H1 (cell line): ENCODE data around the gene MRPS18B. TPM values are rescaled to one million over a fixed set of nuclear protein-coding genes. Genes with fewer than 3 reads are reported as not detected.
A peak's percentile ranks its signal among the peaks of the same experiment; 100 is the strongest.

Experiments used
- CTCF ChIA-PET: fragments of 300-600 bp; sonication (Branson Sonifier 250); formaldehyde crosslinking; loops from one replicate; lab custom pipeline; 2021; ENCODE audit not compliant: partially characterized antibody; lab: Charles Lee
- POLR2A ChIA-PET: fragments of 300-600 bp; sonication (Branson Sonifier 250); formaldehyde crosslinking; loops from one replicate; lab custom pipeline; 2021; ENCODE audit warnings: inconsistent platforms; ENCODE audit not compliant: partially characterized antibody; lab: Charles Lee
- DNase-seq, 2 experiments: peaks; one replicate each; pipeline versions ENCODE4 v3.0.0 to v3.0.0-alpha.2; 2010 to 2022; ENCODE audit warnings: low spot score in 2 of 2, low read depth in 1 of 2, mixed read lengths in 1 of 2
- FAIRE-seq: peaks from 2 replicates; lab custom pipeline; 2011; peaks lifted over from hg19 to GRCh38; lab: Jason Lieb, UNC
- H2AFZ ChIP-seq: 2 replicates; pipeline ENCODE4 v1.8.1; 2012; ENCODE audit warnings: low read length, inconsistent platforms
- H2AK5ac ChIP-seq: 2 replicates; pipeline ENCODE4 v1.6.1; 2013; ENCODE audit warnings: low read depth, low read length
- H2BK120ac ChIP-seq: replicated peaks from 2 replicates; pipeline ENCODE3; 2013; ENCODE audit warnings: low read depth, low read length, inconsistent platforms
- H2BK12ac ChIP-seq: 2 replicates; pipeline ENCODE4 v1.6.1; 2013; ENCODE audit warnings: low read depth, low read length
- H2BK15ac ChIP-seq: 2 replicates; pipeline ENCODE4 v1.6.1; 2013; ENCODE audit warnings: low read length
- H2BK20ac ChIP-seq: 2 replicates; pipeline ENCODE4 v1.6.1; 2013; ENCODE audit warnings: low read length
- H2BK5ac ChIP-seq: 2 replicates; pipeline ENCODE4 v1.6.1; 2013; ENCODE audit warnings: low read depth, low read length
- H3K14ac ChIP-seq: 2 replicates; pipeline ENCODE4 v1.6.1; 2013; ENCODE audit warnings: inconsistent platforms; ENCODE audit not compliant: insufficient read length
- H3K18ac ChIP-seq: 2 replicates; pipeline ENCODE4 v1.6.1; 2013; ENCODE audit warnings: low read length; ENCODE audit errors: extremely low read depth
- H3K23ac ChIP-seq: 2 replicates; pipeline ENCODE4 v1.6.1; 2013; ENCODE audit warnings: inconsistent platforms; ENCODE audit not compliant: insufficient read length
- H3K23me2 ChIP-seq: 2 replicates; pipeline ENCODE4 v1.6.1; 2013; ENCODE audit warnings: low read depth, low read length
- H3K27ac ChIP-seq: 2 replicates; pipeline ENCODE4 v1.6.1; 2011; ENCODE audit warnings: low read depth, low read length, inconsistent platforms
- H3K27me3 ChIP-seq, 4 experiments: replicated peaks in 1 of 4; 1 replicate in 1 of 4; 2 replicates in 3 of 4; pipeline versions ENCODE4 v1.6.1 to v1.8.1; 2011 to 2013; ENCODE audit warnings: low read length in 3 of 4, mild to moderate bottlenecking in 3 of 4, inconsistent platforms in 2 of 4, mixed read lengths in 2 of 4, moderate library complexity in 1 of 4; ENCODE audit not compliant: control insufficient read depth in 3 of 4, insufficient read depth in 3 of 4; ENCODE audit errors: extremely low read depth in 1 of 4
- H3K36me3 ChIP-seq, 4 experiments: 2 replicates each; pipeline versions ENCODE4 v1.6.1 to v1.8.1; 2011 to 2013; ENCODE audit warnings: mild to moderate bottlenecking in 4 of 4, low read length in 3 of 4, moderate library complexity in 2 of 4, control low read depth in 1 of 4, inconsistent platforms in 1 of 4; ENCODE audit not compliant: insufficient read depth in 4 of 4, control insufficient read depth in 2 of 4
- H3K4ac ChIP-seq: replicated peaks from 2 replicates; pipeline ENCODE3; 2013; ENCODE audit warnings: low read length, low read depth, mixed read lengths, inconsistent platforms; ENCODE audit not compliant: insufficient read length
- H3K4me1 ChIP-seq, 4 experiments: replicated peaks in 1 of 4; 1 replicate in 1 of 4; 2 replicates in 3 of 4; pipeline versions ENCODE4 v1.6.1 to v1.8.1; 2011 to 2013; ENCODE audit warnings: low read length in 3 of 4, inconsistent platforms in 2 of 4, mixed read lengths in 1 of 4; ENCODE audit not compliant: insufficient read depth in 4 of 4, control insufficient read depth in 3 of 4
- H3K4me2 ChIP-seq, 2 experiments: 2 replicates each; pipeline versions ENCODE4 v1.6.1 to v1.8.1; 2011 to 2013; ENCODE audit warnings: low read depth in 2 of 2, low read length in 2 of 2, control low read depth in 1 of 2, inconsistent platforms in 1 of 2, mild to moderate bottlenecking in 1 of 2; ENCODE audit not compliant: insufficient read depth in 1 of 2
- H3K4me3 ChIP-seq, 4 experiments: fragments of 200-600, 300-600 bp in 1 of 4; sonication (generic), shearing (Covaris generic), sonication (Bioruptor Twin) in 1 of 4; 2 replicates each; pipeline versions ENCODE4 v1.5.1 to v1.8.1; 2011 to 2016; ENCODE audit warnings: low read length in 4 of 4, low read depth in 3 of 4, control low read depth in 2 of 4, inconsistent platforms in 2 of 4, mild to moderate bottlenecking in 2 of 4, mixed read lengths in 1 of 4, moderate library complexity in 1 of 4; ENCODE audit not compliant: insufficient read depth in 2 of 4; ENCODE audit errors: extremely low read depth in 1 of 4
- H3K56ac ChIP-seq: replicated peaks from 2 replicates; pipeline ENCODE3; 2013; ENCODE audit warnings: low read depth, mild to moderate bottlenecking, mixed read lengths, low read length, inconsistent platforms; ENCODE audit not compliant: insufficient read length
- H3K79me1 ChIP-seq: 2 replicates; pipeline ENCODE4 v1.6.1; 2013; ENCODE audit warnings: low read depth, low read length, control low read depth
- H3K79me2 ChIP-seq, 2 experiments: 2 replicates each; pipeline versions ENCODE4 v1.6.1 to v1.8.1; 2012 to 2013; ENCODE audit warnings: low read length in 2 of 2, mild to moderate bottlenecking in 2 of 2, inconsistent platforms in 1 of 2; ENCODE audit not compliant: insufficient read depth in 2 of 2, control insufficient read depth in 1 of 2
- H3K9ac ChIP-seq, 4 experiments: replicated peaks in 1 of 4; 1 replicate in 1 of 4; 2 replicates in 3 of 4; pipeline versions ENCODE4 v1.6.1 to v1.8.1; 2011 to 2013; ENCODE audit warnings: low read depth in 3 of 4, low read length in 3 of 4, control low read depth in 2 of 4, mild to moderate bottlenecking in 2 of 4, moderate library complexity in 2 of 4, inconsistent platforms in 1 of 4; ENCODE audit errors: extremely low read depth in 1 of 4
- H3K9me3 ChIP-seq, 2 experiments: 2 replicates each; pipeline versions ENCODE4 v1.6.1 to v1.8.1; 2012 to 2013; ENCODE audit warnings: mild to moderate bottlenecking in 2 of 2, moderate library complexity in 2 of 2, control low read depth in 1 of 2, inconsistent platforms in 1 of 2, low read depth in 1 of 2, low read length in 1 of 2, mixed read lengths in 1 of 2; ENCODE audit not compliant: insufficient read depth in 2 of 2
- H4K20me1 ChIP-seq, 2 experiments: replicated peaks in 1 of 2; 2 replicates each; pipeline versions ENCODE3 to v1.8.1; 2011 to 2013; ENCODE audit warnings: inconsistent platforms in 2 of 2, low read length in 2 of 2, mild to moderate bottlenecking in 1 of 2; ENCODE audit not compliant: insufficient read depth in 2 of 2, control insufficient read depth in 1 of 2
- H4K5ac ChIP-seq: 2 replicates; pipeline ENCODE4 v1.6.1; 2013; ENCODE audit warnings: low read length, low read depth, mixed read lengths, inconsistent platforms; ENCODE audit not compliant: insufficient read length
- H4K8ac ChIP-seq: 2 replicates; pipeline ENCODE4 v1.8.0; 2013; ENCODE audit warnings: mild to moderate bottlenecking, moderate library complexity, low read length, inconsistent platforms; ENCODE audit not compliant: insufficient read depth; ENCODE audit errors: extremely low read depth
- H4K91ac ChIP-seq: replicated peaks from 2 replicates; pipeline ENCODE3; 2013; ENCODE audit warnings: low read length, mixed read lengths, inconsistent platforms; ENCODE audit not compliant: insufficient read length
- BACH1 ChIP-seq: IDR thresholded peaks from 2 replicates; pipeline ENCODE4 v1.6.1; 2012; ENCODE audit warnings: low read length, improper control_type of control experiment
- HDAC2 ChIP-seq, 2 experiments: fragments of 300-600 bp in 1 of 2; sonication (generic) in 1 of 2; IDR thresholded peaks; 2 replicates each; pipeline ENCODE4 v1.6.1; 2011 to 2012; ENCODE audit warnings: low read depth in 2 of 2, low read length in 2 of 2, mild to moderate bottlenecking in 2 of 2, moderate library complexity in 2 of 2, borderline replicate concordance in 1 of 2, inconsistent platforms in 1 of 2
- JUND ChIP-seq: IDR thresholded peaks from 2 replicates; pipeline ENCODE4 v1.6.1; 2011; ENCODE audit warnings: mild to moderate bottlenecking, improper control_type of control experiment, low read length
- POLR2A ChIP-seq, 2 experiments: IDR thresholded peaks; 1 replicate in 1 of 2; 2 replicates in 1 of 2; pipeline ENCODE4 v1.6.1; 2011; ENCODE audit warnings: low read depth in 2 of 2, low read length in 2 of 2, mild to moderate bottlenecking in 2 of 2; ENCODE audit errors: control extremely low read depth in 1 of 2
- RNF2 ChIP-seq: fragments of 200-900, 300-1000 bp; sonication (generic); IDR thresholded peaks from 2 replicates; pipeline ENCODE4 v1.7.1; 2016; ENCODE audit warnings: borderline replicate concordance, low read depth, mild to moderate bottlenecking, antibody characterized with exemption, low read length; ENCODE audit not compliant: poor library complexity, severe bottlenecking; ENCODE audit errors: missing control alignments
- SAP30 ChIP-seq: fragments of 300-600 bp; sonication (generic); IDR thresholded peaks from 2 replicates; pipeline ENCODE4 v1.7.1; 2012; ENCODE audit warnings: low read length, moderate library complexity, mild to moderate bottlenecking, inconsistent platforms; ENCODE audit not compliant: insufficient read depth, insufficient replicate concordance
- SP4 ChIP-seq: IDR thresholded peaks from 2 replicates; pipeline ENCODE4 v1.6.1; 2012; ENCODE audit warnings: low read length, inconsistent platforms
- SRF ChIP-seq: IDR thresholded peaks from 2 replicates; pipeline ENCODE4 v1.6.1; 2011; ENCODE audit warnings: mild to moderate bottlenecking, low read depth, low read length, moderate library complexity
- TAF1 ChIP-seq: IDR thresholded peaks from 2 replicates; pipeline ENCODE4 v1.6.1; 2011; ENCODE audit warnings: mild to moderate bottlenecking, low read depth, low read length
- TAF7 ChIP-seq: optimal IDR thresholded peaks from 2 replicates; pipeline ENCODE3; 2011; ENCODE audit warnings: low read depth, mild to moderate bottlenecking, inconsistent platforms, low read length, moderate library complexity, borderline replicate concordance
- TBP ChIP-seq: IDR thresholded peaks from 2 replicates; pipeline ENCODE4 v1.6.1; 2011; ENCODE audit warnings: low read depth, low read length, improper control_type of control experiment
- polyA plus RNA-seq, 7 experiments: library from polyadenylated mRNA; depleted of rRNA in 3 of 7; stranded (reverse) in 5 of 7; unstranded in 2 of 7; fragments of >200 nt in 5 of 7; fragments of 200-250 nt in 2 of 7; gene quantifications; 1 replicate in 5 of 7; 2 replicates in 1 of 7; 4 replicates in 1 of 7; pipeline versions ENCODE4 v1.2.1 to v1.2.3, GENCODE V29; 2011 to 2013; ENCODE audit warnings: missing spikeins in 2 of 7, mixed read lengths in 2 of 7
- total RNA-seq: library from RNA; stranded (reverse); fragmentation: NEBNext Ultra II Directional; extraction: Animal tissue kit (Norgen Biotek cat#: 25700); gene quantifications from 2 replicates; pipeline ENCODE4 v1.2.1, GENCODE V29; 2021

Gene MRPS18B
- total and polyA plus RNA-seq, 2 of the 8 experiments (the other 6 are each of a cell fraction or from before 2014, with no cell fraction given): 57.8 to 83.3 TPM

DNA sequence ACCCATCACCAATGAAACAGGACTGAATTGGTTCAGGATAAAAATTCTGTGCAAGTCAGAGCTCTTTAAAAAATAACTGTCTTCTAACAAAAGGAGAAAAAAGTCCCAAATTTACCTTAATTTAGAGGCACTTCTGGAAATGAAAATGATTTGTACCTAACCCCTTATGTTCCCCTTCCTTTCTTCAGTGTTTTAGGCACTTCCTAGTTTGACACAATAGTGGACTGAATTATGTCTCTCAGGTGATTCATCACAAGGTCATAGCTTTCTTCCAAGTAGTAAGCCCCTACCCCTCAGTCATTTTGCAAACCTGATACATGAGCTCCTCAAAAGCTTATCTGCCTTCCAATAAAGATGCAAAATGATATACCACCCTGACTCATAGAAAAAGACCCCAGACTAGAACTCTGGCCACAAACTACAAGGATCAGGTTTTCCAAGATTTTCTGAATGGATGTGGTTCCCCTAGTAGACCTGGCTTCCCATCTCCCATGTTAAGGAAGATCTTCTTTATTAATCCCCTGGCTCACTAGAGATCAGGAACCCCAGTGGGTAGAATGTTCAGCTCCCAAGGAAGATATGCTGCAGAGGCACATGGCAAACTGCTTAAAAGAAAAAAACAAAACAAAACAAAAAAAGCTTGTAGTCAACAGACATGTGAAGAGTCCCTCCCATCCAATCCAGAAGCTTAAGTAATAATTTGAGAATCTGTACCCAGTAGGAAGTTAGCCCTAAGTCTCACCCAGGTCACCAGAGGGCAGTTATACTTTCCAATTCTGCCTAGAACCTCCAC, 4.2 kb upstream of the MRPS18B start:
- peaks cover 4 to 65% of the 10 kb centered on the region in 2 experiments; a peak in 3 of 4 replicates for H3K79me2 ChIP-seq
- CTCF ChIA-PET: interaction anchor here (0.6 to 2.4 kb wide), 15 partner anchors 8 to 130 kb away, joined by 3 to 17 read pairs (median 4); partner anchors contain the start of genes ATAT1 and DHX16
- H3K18ac ChIP-seq: no peak overlapping the region
- H3K4me2 ChIP-seq: peak overlapping the region; percentile 4 to 98; a peak in 2 of 4 replicates
- no peak overlapping the region for H4K8ac ChIP-seq
- H3K36me3 ChIP-seq: peaks cover 13 to 56% (median 27%) of the 10 kb centered on the region in 4 experiments
- no peak overlapping the region for H3K9ac ChIP-seq
- H3K23ac ChIP-seq: no peak overlapping the region
- peaks cover 0 to 6% (median 3%) of the 10 kb centered on the region in 4 experiments; a peak in 4 of 7 replicates for H3K4me1 ChIP-seq
- H3K9me3 ChIP-seq: no peaks in the 10 kb centered on the region
- no peak overlapping the region for H3K56ac ChIP-seq
- peak overlapping the region in 1 of 4 experiments; percentile 90; a peak in 2 of 8 replicates for H3K4me3 ChIP-seq
- no peak overlapping the region for H4K5ac ChIP-seq
- peaks cover 13% of the 10 kb centered on the region for H3K23me2 ChIP-seq
- no peak overlapping the region for H2BK5ac ChIP-seq
- no peak overlapping the region for H2AK5ac ChIP-seq
- no peak overlapping the region for H3K14ac ChIP-seq
- no peak overlapping the region for H2BK120ac ChIP-seq
- H3K4ac ChIP-seq: no peak overlapping the region
- H4K20me1 ChIP-seq: peaks cover 4 to 6% of the 10 kb centered on the region in 2 experiments
- no peak overlapping the region for H2BK15ac ChIP-seq
- FAIRE-seq (no peak), DNase-seq (no peak)
- no peaks in the 10 kb centered on the region for H3K27me3 ChIP-seq
- no peak overlapping the region for H2BK20ac ChIP-seq
- peaks cover 9% of the 10 kb centered on the region; the same call in 1 of the 2 replicates for H3K79me1 ChIP-seq
- H2AFZ ChIP-seq: no peak overlapping the region
- no peak overlapping the region for H4K91ac ChIP-seq
- H2BK12ac ChIP-seq: no peak overlapping the region
- H3K27ac ChIP-seq: no peak overlapping the region
- POLR2A ChIA-PET: interaction anchor here (0.8 to 4.8 kb wide), 28 partner anchors 15 to 288 kb away, joined by 3 to 443 read pairs (median 6); partner anchors contain the start of genes ABCF1, ATAT1, C6orf136 and GNL1
- TF ChIP-seq TBP: no peak
- peak; percentile 16 for TF ChIP-seq TAF7
- peak; percentile 2 to 34; a peak in 2 of 3 replicates for TF ChIP-seq POLR2A (IDR thresholded peaks at IDR 0.05; ENCODE audit: control extremely low read depth in 1 of 2, low read depth in 2 of 2, low read length in 2 of 2)
- no peak for TF ChIP-seq BACH1
- TF ChIP-seq SP4: 0 out of 2 replicates have a peak, but pooled peaks have one; percentile 12
- no peak for TF ChIP-seq RNF2
- no peak for TF ChIP-seq HDAC2 (IDR thresholded peaks at IDR 0.05; ENCODE audit: borderline replicate concordance in 1 of 2, low read depth in 2 of 2, low read length in 2 of 2)
- no peak for TF ChIP-seq SRF
- TF ChIP-seq SAP30: no peak
- TF ChIP-seq JUND: no peak
- TF ChIP-seq TAF1: no peak
